Measurements from ENCODE around the gene ABR.

The ABR gene

DNA sequence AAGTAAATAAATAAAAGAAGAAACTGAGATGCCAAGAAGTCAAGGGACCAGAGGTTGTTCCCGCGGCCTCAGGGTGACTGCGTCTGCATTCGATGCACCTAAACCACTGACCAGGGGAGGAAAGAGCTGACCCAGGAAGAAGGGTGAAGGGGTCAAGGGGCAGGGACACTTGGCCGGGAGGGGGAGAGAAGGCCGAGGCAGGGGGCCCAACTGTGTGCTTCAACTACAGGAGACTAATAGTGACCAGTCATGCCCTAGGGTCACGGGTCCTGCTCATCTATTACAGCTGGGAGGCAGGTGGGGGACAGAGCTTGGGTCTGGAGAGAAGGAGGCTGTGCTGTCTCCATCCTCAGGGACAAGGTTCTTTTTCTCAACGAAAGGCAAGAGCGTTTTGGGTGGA lies 138.0 kb downstream of the ABR start:
- DNase-seq: no peak

- DNase-seq: no peak
Observed at GRCh38 chr17:1040216-1040600, 139.6 kb downstream of the ABR start.

GRCh38 chr17:1039511-1040215 lies 140.1 kb downstream of the ABR start:
- no peak for DNase-seq

DNA sequence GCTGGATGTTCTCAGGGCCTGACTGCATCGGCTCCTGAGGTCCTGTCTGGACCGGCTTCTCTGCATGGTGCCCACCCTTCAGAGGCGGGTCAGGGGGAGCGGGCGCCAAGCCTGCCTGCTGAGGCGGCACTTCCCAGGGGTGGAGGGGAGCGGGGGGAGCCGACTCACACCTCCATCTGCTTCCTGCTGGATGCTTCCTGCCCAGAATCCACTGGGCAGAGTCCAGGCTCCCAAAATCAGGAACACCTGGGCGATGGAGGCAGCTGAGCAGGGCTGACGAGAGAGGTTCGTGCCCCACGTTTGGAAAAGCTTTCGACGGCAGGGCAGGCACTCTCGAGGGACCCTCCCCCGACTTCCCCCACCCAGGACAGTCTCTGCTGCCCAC lies 140.7 kb downstream of the ABR start:
- no peak for DNase-seq

- no peak for DNase-seq
Observed at GRCh38 chr17:1038459-1039122, 141.2 kb downstream of the ABR start.

DNA sequence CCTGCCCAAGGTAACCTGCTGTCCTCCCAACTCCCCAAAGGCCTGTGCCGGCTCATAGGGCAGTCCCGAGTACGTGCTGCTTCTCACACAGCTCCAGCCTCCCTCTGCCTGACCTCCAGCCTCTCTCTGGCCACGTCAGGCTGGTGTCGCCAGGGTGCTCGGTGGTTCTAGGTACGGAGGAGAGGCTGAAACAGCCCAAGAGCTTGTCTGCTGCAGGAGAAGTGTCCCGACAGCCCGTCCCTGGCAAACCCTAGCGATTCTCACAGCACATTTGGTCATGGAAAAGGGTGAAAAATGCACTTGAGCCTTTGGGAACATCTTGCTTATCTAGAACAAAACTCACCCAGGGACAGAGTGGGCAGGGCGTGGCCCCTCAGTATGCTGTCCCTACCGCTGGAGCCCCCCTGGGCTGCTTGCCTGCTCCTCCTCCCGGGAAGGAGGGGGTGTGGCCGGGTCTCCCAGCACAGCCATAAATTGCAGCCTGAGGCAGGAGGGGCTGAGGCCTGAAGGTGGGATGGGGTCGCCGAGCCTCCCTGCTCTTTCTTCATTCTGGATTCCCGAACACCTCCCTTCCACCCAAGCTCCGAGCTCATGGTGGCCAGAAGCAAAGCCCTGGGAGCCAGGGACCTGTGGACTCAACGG lies 142.4 kb downstream of the ABR start:
- DNase-seq: no peak

DNA sequence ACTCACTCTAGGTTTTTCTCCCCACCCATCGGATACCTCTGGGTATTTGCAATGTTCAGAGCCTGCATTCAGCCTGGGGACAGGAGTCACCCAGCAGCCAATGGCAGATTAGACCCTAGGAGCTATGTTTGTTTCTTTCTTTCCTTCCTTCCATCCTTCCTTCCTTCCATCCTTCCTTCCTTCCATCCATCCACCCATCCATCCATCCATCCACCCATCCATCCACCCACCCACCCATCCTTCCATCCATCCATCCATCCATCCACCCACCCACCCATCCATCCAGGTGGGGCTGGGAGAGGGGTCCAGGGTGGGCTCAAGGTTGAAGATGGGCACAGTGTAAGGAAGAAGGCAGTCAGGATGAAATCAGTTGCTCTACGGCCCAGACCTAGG lies 142.9 kb downstream of the ABR start:
- no peak for DNase-seq

DNA sequence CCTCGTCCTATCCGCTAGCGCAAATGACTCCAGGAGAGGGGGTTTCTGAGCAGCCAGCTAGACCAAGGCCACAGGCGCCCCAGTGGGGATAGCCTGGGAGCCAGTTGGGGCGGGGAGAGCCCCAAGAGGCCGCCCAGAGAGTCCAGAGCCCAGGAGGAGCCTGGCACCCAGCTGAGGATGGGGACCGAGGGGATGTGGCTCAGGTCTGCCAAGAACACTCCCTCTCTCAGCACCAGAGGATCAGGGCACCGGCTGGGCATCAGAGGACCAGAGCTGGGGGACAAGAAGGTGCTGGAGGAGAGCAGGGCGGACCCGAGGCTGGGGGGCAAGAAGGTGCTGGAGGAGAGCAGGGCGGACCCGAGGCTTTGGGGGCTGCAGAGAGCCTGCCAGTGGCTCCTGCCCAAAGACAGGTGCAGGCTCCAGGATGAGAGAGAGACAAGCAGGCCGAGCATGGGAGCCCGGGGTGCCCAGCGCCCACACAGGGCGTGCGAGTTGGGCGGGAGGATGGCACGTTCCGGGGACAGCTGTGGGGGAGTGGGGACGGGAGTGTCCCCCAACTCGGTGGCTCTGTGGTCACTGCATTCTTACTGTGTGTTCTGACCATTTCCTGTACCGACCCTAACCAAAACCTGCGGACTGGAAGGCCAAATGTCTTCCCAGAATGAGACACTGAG lies 143.5 kb downstream of the ABR start:
- no peak for DNase-seq

DNA sequence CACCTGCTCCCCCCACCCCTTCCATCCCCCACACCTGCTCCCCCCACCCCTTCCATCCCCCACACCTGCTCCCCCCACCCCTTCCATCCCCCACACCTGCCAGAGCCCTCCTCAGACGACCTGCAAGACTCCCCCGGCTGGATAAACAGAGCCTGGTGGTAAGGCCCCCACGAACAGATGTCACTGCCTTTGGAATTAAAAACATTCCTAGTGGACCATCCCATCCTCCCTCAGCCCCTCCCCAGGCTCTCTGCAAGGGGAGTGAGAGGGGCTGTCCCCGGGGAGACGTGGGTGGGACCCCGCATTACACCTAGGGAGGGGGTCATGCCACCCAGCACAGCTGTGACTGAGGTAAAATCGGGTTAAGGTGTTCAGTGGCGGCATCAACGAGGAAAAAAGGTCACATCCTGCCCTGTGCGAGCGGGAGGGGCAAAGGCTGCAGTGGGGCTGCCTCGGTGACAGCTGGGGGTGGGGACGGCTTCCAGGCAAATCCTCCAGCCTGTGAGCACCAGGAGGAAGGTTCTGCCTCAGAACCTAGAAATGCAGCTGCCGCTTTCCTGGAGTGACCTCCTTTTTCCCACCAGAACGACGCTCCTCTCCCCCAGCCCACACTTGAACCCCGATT lies 144.1 kb downstream of the ABR start:
- no peak for DNase-seq

GRCh38 chr17:1034652-1035210 lies 145.1 kb downstream of the ABR start:
- no peak for DNase-seq

DNA sequence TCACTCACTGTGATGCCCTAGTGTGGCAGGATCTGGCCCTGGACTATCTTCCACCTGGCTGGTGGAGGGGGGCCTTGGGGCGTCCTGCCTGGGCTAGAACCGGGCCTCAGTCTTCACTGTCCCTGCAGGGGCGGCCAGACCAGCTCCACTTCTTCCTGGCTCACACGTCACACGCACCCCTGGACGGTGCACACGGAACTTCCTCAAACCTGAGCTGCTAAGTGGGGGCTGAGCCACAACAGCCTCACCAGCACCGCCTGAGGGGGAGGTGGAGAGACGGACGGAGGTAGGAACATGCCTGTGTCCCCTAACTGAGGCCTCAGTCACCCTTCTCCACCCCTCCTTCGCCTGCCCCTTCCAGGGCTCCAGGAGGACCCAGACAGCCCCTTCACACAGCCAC lies 146.3 kb downstream of the ABR start:
- no peak for DNase-seq

DNA sequence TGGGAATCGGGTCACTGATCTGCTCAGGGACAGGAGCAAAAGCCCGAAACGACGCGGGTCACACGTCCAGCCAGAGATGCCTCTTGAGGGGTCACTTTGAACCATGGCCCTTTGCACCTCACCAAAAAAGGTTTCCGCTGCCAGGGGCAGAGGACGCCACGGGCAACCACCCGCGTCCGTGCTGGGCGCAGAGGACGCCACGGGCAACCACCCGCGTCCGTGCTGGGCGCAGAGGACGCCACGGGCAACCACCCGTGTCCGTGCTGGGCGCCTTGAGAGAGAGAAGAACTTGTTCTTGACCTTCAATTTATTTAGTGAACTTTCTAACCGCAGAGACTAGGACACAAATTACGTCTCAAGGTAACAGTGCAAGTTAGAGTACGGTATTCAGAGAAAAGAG lies 147.4 kb downstream of the ABR start:
- DNase-seq: no peak

GRCh38 chr17:1031711-1032110 lies 148.1 kb downstream of the ABR start:
- DNase-seq: no peak

- no peak for DNase-seq
Observed at GRCh38 chr17:1030684-1031532, 148.9 kb downstream of the ABR start.

- DNase-seq: no peak
Observed at GRCh38 chr17:1029922-1030644, 149.7 kb downstream of the ABR start.

DNA sequence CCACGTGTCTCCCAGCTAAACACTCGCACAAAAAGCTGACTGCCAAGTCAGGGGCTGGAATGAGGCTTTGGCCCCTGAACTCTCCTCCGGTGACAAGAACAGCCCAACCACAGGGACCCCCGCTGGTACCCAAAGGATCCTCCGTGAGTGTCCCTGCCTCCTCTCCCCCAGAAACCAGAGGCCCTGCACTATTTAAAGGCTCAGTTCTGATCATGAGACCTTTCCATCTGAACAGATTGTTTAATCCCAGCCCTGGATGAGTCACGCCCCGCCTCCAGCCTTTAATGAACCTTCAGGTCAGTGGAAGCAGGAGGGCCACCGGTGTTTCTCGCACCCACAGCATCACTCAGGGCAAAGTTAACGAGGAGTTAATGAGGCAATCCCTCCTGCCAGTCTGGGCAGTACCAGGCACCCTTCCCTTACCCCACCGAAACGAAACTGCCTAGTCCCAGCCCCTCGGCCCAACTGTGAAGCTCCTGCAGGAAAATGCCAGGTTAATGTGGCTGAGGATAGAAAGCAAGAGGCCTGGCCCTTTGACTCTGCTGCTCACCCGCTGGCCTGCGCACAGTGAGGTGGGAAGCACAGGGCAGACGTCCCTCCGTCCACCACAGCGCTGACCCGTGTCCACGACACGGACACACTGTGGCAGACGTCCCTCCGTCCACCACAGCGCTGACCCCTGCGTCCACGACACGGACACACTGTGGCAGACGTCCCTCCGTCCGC lies 150.4 kb downstream of the ABR start:
- DNase-seq: no peak

DNA sequence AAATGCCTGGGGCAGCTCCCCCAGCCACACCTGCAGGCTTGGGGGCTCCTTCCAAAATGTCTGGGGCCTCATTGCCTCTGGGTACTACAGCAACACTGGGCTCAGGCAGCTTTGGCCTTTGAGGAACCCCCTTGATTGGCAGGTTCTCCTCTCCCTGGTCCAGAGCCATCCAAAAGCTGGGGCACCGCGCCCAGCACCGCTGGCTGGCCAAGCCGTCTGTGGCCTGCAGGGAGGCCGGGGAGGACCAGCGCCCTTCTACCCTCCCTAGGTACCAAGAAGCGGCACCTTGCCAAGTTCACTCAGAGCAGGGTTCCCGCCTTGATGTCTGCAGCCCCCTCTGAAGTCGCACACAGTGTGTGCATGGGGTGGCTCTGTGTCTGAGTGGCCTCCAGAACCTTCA lies 152.7 kb downstream of the ABR start:
- DNase-seq: no peak

DNA sequence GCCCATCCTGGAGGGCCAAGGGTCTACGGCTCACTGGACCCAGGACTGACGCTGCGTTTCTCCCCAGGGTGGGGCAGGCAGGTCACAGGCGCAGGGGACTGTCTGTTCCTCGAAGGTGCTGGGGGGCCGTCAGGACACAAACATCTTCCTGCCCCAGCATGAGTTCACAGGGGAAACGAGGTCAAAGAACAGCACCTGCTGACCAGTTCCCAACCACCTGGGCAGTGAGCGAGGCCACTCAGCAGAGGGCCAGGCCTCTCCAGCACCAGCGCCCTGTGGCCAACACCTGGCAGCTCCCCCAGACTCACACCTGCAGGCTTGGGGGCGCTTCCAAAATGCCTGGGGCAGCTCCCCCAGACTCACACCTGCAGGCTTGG lies 153.2 kb downstream of the ABR start:
- DNase-seq: no peak

GRCh38 chr17:1025733-1026598 lies 153.8 kb downstream of the ABR start:
- no peak for DNase-seq

GRCh38 chr17:1024076-1024475 lies 155.7 kb downstream of the ABR start:
- DNase-seq: no peak

Data from SW 1271 (cell line).